OCI-LY1 (cell line): ENCODE results near the gene CCL13.

ENCODE experiments used
- CTCF ChIP-seq: fragments of 200-600 bp; sonication (generic), shearing (Covaris generic); IDR thresholded peaks from 2 replicates; pipeline ENCODE4 v1.5.1; 2017; ENCODE audit warnings: mild to moderate bottlenecking, antibody characterized with exemption, low read length, moderate library complexity, mixed read lengths
- EZH2 ChIP-seq: fragments of 200-600 bp; sonication (generic), shearing (Covaris generic); IDR thresholded peaks from 2 replicates; pipeline ENCODE4 v1.8.0; 2017; ENCODE audit warnings: borderline replicate concordance, mixed run types, mild to moderate bottlenecking, antibody characterized with exemption, low read length, moderate library complexity, mixed read lengths

DNA sequence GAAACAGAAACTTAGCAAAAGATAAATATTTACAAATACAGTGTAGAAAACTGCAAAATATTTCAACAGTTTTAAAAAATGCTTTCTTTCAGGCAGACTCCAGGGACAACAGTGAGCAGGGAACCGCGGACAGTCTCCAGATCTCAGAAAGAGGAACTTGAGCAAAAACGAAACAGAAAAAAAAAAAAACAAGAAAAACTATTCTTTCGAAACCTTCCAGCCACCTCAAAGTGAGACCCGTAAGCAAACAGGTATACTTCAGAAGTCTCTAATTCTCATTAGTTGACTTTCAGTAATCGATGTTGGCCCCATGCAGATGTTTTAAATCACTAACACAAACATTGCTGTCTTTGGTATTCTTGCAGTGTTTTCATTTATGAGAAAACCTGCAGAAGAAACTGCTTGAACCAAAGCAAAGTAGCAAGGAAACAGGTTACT lies 22.4 kb downstream of the CCL13 start:
- TF ChIP-seq CTCF = no peak
- TF ChIP-seq EZH2 = no peak
